ENCODE data around the gene MAFG. TPM values are rescaled to one million over a fixed set of nuclear protein-coding genes. Genes with fewer than 3 reads are reported as not detected.

Gene MAFG
- total and polyA plus RNA-seq, 9 of the 15 experiments (the other 6 are each of a cell fraction or from before 2014, with no cell fraction given) = 1.1 to 58.1 (median 24.9) TPM

GRCh38 chr17:81916234-81917001 lies 11.1 kb downstream of the MAFG start (continued):
- TF ChIP-seq POLR2AphosphoS5 (IDR thresholded peaks at IDR 0.05; ENCODE audit: control insufficient read depth, insufficient read depth, low read depth, low read length) (peak; percentile 41), L3MBTL2 (IDR thresholded peaks at IDR 0.05) (peak; percentile 23; the same call in 1 of the 2 replicates), CREB3 (tag; conservative IDR thresholded peaks at IDR 0.05; ENCODE audit: low read depth) (no peak), SIN3A (IDR thresholded peaks at IDR 0.05; ENCODE audit: borderline replicate concordance in 2 of 2, control insufficient read depth in 1 of 2, low read depth in 2 of 2, low read length in 2 of 2) (0 out of 4 replicates have a peak, but pooled peaks of 1 of the 2 experiments have one; percentile 6), CUX1 (CRISPR knock-in tag; IDR thresholded peaks at IDR 0.05) (no peak), RUNX1 (IDR thresholded peaks at IDR 0.05; ENCODE audit: low read depth) (no peak), U2AF2 (optimal IDR thresholded peaks at IDR 0.05; ENCODE audit: low read depth, low read length) (no peak), ZNF3 (CRISPR knock-in tag; IDR thresholded peaks at IDR 0.05) (no peak), PHB (CRISPR knock-in tag; IDR thresholded peaks at IDR 0.05) (no peak), CCNT2 (IDR thresholded peaks at IDR 0.05; ENCODE audit: borderline replicate concordance, extremely low read depth, insufficient read length, low read depth, low read length) (no peak), ETV1 (tag; conservative IDR thresholded peaks at IDR 0.05; ENCODE audit: low read depth) (no peak), ZFP1 (CRISPR knock-in tag; IDR thresholded peaks at IDR 0.05) (no peak), TOE1 (IDR thresholded peaks at IDR 0.05; ENCODE audit: borderline replicate concordance) (peak; percentile 88), TOE1 (CRISPR knock-in tag; IDR thresholded peaks at IDR 0.05; ENCODE audit: borderline replicate concordance, low read depth) (no peak), ZBTB33 (CRISPR knock-in tag; IDR thresholded peaks at IDR 0.05) (no peak), ZFP36 (IDR thresholded peaks at IDR 0.05; ENCODE audit: low read depth, low read length, partially characterized antibody) (no peak), SRSF3 (IDR thresholded peaks at IDR 0.05; ENCODE audit: insufficient read depth, low read length) (no peak), LCOR (CRISPR knock-in tag; IDR thresholded peaks at IDR 0.05) (no peak)
